HG03469 (cell line): ENCODE measurements around the gene ZNF324B.
"Not testable (repeated sequence)": the region's sequence is repeated elsewhere in the genome, so short reads cannot be mapped to it uniquely, and the experiment has no call there.

Experiments
- ATAC-seq: cut with Tn5 transposase; IDR thresholded peaks from one replicate; pipeline ENCODE4 v1.9.1; 2021; ENCODE audit warnings: mild to moderate bottlenecking, moderate library complexity, moderate number of reproducible peaks; ENCODE audit not compliant: unreplicated experiment

ZNF324B gene

DNA sequence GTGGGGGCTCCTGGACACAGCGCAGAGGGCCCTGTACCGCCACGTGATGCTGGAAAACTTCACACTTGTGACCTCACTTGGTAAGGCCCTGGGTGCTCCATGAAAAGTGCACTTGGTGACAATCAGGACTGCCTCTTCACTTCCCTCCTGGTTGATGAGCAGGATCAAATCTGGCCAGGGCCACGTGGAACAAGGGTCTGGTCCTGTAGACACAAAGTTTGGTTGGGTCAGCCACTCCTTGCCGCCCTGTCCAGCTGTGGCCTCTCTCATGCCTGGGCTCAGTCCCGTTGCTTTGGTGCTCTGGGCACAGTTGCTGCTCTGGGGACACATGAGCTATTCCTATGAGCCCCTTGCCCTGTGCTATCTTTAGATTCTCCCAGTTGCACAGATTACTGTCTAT, 2.3 kb downstream of the ZNF324B start:
- ATAC-seq: no peak

DNA sequence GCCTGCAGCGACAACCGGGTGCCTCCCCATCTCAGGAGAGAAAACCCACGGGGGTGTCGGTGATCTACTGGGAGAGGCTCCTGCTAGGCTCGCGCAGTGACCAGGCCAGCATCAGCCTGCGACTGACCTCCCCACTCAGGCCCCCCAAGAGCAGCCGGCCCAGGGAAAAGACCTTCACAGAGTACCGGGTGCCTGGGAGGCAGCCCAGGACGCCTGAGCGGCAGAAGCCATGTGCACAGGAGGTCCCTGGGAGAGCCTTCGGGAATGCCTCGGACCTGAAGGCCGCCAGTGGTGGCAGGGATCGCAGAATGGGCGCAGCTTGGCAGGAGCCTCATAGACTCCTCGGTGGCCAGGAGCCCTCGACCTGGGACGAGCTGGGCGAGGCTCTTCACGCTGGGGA, 3.9 kb downstream of the ZNF324B start:
- ATAC-seq: no peak

DNA sequence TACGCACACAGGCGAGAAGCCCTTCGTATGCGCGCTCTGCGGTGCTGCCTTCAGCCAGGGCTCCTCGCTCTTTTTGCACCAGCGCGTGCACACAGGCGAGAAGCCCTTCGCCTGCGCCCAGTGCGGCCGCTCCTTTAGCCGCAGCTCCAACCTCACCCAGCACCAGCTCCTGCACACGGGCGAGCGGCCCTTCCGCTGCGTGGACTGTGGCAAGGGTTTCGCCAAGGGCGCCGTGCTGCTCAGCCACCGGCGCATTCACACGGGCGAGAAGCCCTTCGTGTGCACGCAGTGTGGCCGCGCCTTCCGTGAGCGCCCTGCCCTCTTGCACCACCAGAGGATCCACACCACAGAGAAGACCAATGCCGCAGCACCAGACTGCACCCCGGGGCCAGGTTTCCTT, 4.7 kb downstream of the ZNF324B start:
- no peak for ATAC-seq

DNA sequence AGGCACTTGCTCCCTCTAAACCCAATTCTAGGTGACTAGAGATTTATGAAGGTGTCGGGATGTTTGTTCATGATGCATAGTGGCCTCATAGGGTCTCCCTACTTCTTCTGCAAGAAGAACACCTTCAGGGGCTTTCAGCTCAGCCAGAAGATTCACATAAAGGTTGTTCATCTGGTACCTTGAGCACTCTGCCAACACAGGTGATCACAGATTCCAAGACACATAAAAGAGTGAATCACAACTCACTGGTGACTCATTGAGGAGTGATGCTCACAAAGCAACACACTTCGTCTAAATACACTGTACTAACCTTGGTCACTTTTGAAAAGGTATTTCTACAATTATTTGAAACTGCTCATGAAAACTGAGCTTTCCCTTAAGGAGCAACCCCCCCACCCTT, 8.6 kb downstream of the ZNF324B start:
- ATAC-seq: no peak

DNA sequence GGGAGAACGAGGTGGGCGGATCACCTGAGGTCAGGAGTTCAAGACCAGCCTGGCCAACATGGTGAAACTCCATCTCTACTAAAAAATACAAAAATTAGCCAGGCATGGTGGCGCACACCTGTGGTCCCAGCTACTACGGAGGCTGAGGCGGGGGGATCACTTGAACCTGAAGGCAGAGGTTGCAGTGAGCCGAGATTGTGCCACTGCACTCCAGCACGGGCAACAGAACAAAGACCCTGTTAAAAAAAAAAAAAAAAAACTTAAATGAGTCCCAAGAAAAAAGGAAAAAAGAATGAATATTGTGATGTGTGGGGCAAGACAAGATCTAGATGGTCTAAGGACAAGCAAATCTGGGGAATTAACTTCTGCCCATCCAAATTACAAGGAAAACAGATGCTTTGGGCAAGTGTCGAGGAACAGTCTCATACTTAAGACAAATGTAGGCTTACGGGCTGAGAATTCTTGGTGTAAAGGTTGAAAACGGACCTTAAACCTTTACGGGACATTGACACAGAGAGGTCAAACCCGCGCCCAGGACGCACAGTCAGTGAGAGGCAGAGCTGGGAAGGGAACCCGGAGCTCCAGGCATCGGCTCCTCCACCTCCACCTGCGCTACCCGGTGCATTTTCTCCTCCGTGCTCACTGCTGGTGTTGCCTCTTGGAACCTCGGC, 14.8 kb downstream of the ZNF324B start:
- ATAC-seq: peak; percentile 2

DNA sequence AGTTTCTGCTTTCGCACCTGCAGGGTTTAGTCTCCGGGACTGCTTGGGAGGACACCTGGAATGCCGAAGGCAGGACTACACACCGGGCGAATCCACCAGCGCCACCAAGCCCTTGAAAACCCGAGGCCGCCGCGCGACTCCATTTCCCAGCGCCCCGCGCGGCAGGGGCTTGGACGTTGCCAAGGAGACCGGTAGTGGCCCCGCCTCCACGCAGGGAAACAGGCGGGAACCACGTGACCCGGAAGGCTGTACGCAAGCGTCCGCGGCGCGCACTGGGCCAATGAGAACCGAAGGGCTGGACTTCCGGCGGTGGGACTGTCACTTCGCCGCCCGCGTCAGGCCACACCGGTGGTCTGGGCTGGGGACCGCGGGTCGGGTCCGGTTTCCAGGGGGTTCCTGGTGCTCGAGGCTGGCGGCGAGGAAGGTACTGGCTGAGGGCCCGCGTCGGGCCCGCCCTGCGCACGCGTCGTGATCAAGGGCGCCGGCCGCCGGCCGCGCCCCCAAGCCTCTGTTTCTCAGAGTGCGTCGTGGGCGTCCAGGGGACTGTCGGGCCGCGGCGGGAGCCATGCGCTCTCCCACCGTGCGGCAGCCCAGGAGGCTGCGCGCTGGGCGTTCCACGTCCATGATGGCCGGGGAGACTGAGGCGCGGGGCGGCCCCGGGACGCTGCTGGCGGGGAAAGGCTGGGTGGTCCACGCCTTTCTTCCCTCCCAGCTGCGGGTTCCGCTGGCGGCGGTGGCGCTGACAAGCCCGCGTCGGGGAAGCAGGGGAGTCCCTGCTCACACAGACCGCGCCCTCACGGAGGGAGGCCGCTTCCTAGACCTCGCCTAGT, 15.6 kb downstream of the ZNF324B start, which contains the start of gene ZNF324:
Gene ZNF324 (plus strand): TSS at position 321 of the 830 bp plus-strand sequence. CDS start 2,106 bp downstream, outside the sequence.
- peak; percentile 79 for ATAC-seq

DNA sequence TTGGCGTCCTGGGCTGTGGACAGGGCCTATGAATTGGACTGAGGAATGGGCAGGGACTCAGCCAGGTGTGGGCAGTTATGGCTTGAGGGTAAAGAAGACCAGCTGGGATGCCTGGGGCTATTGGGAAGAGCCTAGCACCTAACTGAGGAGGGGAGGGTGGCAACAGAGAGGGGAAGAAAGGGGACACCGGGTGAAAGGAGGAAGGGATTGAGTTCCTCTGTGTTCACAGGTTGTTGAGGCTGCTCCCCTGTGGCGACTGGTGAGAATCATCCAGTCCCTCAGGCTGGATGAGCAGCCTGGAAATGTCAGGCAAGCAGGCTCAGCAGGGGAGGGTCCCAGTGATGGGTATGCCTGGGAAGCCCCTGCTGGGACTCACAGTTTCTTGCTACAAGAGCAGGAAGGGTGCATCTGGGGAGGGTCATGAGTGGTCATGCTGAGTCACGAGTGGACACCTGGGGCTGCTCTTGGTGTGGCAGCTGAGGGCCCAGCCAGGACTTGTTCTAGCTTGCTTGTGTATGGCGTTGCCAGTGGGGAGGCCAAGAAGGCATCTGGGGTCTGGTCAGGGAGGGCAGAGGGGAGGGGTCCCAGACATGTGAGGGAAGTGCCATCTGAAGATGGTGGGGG, 16.9 kb downstream of the ZNF324B start:
- no peak for ATAC-seq

DNA sequence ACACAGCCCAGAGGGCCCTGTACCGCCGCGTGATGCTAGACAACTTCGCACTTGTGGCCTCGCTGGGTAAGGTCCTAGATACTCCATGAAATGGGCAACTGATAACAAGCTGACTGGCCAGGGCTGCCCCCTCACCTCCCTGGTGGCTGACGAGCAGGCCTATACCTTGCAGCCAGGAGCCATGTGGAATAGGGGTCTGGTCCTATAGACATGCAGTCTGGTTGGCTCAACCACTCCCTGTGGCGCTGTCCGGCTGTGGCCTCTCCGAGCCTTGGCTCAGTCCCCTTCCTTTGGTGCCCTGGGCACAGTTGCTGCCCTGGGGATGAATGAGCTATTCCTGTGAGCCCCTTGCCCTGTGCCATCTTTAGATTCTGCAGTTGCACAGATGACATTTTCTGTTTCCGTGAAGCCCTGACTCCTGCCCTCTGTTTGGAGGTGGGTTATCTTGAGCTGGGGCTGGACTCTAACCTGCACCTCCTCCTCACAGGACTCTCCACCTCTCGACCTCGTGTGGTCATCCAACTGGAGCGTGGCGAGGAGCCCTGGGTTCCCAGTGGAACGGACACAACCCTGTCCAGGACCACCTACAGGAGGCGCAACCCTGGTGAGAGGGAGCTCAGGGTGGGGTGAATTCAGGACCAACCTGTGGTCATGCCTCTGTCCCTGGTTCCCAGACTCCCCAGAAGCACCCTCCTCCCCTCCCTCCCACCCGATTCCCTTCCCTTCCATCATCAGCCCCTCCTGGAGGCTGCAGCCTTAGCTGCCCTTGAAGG, 18.0 kb downstream of the ZNF324B start:
- ATAC-seq: no peak

DNA sequence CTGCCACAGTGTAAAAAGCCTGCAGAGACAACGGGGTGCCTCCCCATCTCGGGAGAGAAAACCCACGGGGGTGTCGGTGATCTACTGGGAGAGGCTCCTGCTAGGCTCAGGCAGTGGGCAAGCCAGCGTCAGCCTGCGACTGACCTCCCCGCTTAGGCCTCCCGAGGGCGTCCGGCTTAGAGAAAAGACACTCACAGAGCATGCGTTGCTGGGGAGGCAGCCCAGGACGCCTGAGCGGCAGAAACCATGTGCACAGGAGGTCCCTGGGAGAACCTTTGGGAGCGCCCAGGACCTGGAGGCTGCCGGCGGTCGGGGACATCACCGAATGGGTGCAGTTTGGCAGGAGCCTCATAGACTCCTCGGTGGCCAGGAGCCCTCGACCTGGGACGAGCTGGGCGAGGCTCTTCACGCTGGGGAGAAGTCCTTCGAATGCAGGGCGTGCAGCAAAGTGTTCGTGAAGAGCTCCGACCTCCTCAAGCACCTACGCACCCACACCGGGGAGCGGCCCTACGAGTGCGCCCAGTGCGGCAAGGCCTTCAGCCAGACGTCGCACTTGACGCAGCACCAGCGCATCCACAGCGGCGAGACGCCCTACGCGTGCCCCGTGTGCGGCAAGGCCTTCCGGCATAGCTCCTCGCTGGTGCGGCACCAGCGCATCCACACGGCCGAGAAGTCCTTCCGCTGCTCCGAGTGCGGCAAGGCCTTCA, 19.6 kb downstream of the ZNF324B start:
- not testable (repeated sequence) for ATAC-seq

DNA sequence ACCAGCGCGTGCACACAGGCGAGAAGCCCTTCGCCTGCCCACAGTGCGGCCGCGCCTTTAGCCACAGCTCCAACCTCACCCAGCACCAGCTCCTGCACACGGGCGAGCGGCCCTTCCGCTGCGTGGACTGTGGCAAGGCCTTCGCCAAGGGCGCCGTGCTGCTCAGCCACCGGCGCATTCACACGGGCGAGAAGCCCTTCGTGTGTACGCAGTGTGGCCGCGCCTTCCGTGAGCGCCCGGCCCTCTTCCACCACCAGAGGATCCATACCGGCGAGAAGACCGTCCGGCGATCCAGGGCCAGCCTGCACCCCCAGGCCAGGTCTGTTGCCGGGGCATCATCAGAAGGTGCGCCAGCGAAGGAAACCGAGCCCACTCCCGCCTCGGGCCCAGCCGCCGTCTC, 20.3 kb downstream of the ZNF324B start:
- ATAC-seq: no peak

DNA sequence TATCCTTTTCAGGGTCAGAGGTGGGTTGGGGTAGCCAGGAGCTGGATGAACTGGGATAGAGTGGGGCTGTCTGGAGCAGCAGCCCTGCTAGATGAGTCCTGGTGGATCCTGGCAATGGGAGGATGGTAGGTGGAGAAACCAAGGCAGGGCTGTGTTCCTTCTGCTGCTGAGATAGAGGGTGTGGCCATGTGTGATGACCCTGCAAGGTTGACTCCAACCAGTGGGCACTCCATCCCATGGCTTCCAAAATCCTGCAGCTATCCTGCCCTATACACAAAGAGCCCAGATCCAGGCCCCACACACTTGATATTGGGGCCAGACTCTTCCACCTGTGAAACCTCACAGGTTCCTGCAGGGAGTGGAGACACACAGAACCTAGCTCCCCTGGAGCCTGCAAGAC, 22.4 kb downstream of the ZNF324B start:
- ATAC-seq: no peak

DNA sequence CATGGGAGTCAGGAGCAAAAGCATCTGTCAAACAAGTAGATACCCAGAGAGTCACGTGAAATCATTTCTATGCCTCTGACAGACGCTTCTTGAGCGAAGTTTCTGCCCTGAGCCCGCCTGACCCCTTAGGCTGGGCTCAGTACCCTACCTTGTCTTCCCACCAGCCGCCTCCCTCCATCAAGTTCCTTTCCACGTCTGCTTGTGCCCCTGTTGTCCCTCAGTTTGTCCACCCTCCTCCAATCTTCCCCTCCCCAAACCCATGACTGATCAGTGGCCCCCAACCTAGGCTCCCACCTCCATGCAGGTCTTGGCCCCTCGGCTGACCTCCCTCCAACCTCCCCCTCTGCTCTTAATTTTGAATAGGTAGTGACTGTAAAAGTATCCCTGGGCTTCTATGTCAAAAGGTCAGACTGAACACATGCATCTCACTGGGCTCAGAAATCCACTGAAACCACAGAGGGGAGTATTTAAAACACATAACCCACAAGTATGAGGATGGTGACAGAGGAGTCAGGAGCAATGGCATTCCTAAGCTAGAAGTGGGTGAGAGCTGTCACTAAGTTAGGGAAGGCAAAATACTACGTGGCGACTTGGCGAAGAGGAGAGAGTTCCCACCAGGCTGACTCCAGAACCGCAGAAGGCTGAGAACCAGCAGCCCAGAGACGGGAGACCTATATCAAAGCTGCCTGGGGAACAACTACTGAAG, 23.0 kb downstream of the ZNF324B start:
- ATAC-seq: no peak

DNA sequence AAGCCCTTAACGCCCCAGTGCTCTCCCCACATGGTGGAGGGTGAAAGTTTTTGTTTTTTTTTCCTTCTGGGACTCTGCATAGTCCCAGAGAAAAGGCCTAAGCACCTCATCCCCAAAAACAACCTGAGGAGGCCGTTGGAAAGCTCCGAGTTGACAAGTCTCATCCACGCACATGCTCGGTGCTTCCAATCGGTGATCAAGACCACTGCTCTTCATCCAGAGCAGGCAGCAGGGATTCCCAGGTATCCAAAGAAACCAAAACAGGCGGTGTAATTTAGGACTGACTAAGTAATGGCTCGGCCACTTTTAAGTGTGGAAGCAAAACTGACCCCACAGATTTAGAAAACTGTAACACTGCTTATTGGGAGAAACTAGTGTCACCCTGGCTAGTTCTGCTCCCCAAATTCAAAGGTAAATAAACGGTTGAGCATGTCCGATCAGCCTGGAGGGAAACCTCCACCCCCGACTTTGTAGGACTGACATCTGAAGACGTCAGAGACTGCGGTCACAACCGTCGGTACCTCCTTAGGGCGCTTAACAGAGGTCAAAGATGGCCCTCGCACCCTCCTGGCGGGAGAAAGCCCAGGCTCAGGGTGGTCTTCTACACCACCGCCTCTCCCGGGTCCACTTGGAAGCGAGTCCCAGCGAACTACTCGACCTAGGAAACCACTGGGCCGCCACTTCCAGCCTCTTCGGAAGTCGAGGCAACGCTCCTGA, 23.7 kb downstream of the ZNF324B start:
- no peak for ATAC-seq

DNA sequence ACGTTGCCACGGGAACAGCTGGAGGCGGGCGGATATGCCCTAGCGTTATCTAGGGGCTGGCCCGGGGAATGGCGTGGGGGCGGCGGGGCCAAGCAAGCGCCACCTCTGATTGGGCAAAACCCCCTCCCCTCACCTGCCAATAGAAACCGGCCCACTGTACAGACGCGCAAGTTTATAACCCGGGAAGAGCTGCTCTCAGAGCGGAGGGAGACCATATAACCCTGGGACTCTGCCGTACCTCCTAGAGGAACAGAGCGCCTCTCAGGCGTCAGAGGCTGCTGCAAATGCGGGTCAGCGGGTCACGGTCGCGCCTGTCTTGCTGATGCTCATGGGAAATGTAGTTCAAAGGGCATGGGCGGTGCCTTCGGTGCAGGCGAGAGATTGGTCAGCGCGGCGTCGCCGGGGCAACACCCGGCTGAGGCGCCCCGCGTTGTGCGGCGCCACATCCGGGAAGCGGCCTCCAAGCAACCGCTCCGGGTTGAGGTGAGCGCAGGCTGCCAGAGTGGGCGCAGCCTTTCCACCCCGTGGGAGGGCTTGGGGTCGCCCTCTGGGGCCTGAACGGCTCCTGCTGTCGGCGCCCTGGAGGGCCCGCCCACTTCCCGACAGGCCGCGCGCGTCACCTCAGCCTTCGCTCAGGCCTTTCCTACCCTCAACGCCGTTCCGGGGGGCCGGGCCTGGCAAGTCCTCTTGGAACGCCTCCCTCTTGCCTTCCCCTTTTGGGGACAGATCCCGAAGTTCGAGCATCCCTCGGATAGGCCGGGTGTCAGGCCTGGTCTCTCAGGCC, 24.5 kb downstream of the ZNF324B start, which contains the start of gene ZNF446:
Gene ZNF446 (plus strand): TSS at position 639 of the 784 bp plus-strand sequence. CDS start 867 bp downstream, outside the sequence.
- peak; percentile 76 for ATAC-seq

DNA sequence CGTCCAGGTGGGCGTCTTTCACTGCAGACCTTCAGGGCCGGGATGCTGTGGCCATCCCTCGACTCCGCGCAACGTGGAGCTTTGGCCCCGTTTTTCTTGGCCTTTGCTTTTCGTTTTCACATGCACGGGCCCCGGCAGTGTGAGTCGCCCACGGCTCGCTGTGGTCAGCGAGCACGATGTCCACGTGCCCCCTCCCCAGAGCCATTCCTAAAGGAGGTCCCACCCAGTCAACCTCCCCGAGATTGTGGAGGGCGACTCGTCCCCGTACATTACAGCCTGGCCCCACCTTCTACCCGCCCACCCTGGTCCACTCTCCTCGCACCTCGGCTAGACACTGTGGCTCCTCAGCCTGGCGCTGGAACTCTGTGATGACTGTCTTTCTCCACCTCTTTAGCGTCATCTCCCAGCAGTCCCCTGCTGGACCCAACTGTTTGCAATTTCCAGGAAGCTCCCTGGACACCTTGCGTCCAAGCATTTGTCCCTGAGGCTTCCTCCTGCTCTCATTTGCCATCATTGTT, 25.1 kb downstream of the ZNF324B start:
- no peak for ATAC-seq

DNA sequence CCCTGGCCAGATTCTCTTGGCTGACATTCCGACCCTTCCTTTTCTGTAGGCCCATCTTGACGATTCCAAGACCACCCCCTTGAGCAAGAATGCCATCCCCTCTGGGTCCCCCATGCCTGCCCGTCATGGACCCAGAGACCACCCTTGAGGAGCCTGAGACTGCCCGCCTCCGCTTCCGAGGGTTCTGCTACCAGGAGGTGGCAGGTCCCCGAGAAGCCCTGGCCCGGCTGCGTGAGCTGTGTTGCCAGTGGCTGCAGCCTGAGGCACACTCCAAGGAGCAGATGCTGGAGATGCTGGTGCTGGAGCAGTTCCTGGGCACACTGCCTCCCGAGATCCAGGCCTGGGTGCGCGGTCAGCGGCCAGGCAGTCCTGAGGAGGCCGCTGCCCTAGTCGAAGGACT, 25.7 kb downstream of the ZNF324B start:
- no peak for ATAC-seq

DNA sequence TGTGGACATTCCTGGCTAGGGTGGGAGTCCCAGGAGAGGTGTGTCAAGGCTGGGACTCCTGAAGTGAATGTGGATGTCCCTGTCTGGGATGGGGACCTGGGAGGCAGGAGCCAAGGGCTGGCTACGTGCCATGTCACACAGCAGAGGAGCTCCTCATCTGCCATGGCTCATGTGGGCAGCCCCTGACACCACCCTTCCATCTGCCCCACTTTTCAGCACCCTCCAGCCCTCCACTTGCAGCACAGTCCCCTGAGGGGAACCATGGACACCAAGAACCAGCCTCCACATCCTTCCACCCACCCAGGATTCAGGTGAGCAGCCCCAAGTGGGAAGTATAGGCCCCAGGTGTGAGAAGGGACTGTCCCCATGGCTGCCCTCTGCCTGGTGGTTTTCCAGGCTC, 26.4 kb downstream of the ZNF324B start:
- ATAC-seq: no peak

DNA sequence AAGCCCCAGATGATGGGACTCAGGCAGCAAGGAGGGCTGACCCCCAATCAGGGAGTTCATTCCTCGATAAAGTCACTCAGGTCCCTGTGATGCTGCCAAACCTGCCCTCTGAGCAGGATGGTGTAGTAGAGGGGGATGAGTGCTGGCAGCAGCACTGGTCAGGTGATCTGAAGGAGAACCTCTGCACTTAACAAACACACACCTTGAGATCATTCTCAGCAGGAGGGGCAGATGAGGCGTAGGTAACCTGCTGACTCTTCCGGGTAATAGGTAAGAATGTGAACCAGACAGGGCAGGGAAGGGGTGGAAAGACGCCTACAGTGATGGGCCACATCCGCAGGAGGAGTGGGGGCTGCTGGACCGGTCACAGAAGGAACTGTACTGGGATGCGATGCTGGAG, 27.9 kb downstream of the ZNF324B start:
- ATAC-seq: no peak
